ENCODE measurements around the gene SLC45A2.

- TF ChIP-seq CTCF (conservative IDR thresholded peaks at IDR 0.05; ENCODE audit: low read depth, low read length) (no peak), EZH2 (IDR thresholded peaks at IDR 0.05; ENCODE audit: borderline replicate concordance, low read depth, low read length, poor library complexity, severe bottlenecking) (no peak)
Measured at GRCh38 chr5:34016750-34017149, 32.3 kb upstream of the SLC45A2 start.

Data from A673 (cell line).